ENCODE data around the gene PRB3. TPM values are rescaled to one million over a fixed set of nuclear protein-coding genes. Genes with fewer than 3 reads are reported as not detected.

PRB3 gene
- total and polyA plus RNA-seq, 2 of the 8 experiments (the other 6 are each of a cell fraction or from before 2014, with no cell fraction given): 0.09 to 0.67 TPM

DNA sequence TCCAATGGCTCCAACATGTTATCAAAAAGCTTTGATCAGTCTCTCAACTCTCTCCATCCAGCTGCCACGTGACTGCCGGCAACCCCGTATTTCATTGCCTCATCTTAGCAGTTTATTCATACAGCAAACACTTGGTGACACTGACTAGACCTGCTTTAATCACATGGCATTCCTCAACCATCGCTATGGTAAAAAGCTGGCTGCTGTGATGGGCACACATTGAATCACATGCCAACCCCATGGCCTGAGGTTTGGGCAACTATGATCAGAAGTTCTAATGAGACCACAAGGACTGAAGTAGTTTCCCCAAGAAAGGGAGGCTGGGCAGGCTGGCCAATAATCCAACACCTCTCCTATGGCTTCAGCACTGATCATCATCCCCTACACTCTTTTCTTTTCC lies 42.1 kb downstream of the PRB3 start (continued):
- no peak for TF ChIP-seq ATF3 (IDR thresholded peaks at IDR 0.05; ENCODE audit: insufficient read depth, low read depth, low read length)

Other genes starting within 250 kb of the PRB3 start
- gene TAS2R19, start 247.1 kb downstream of the PRB3 start, total RNA-seq (2021; fragmentation: NEBNext Ultra II Directional; extraction: Animal tissue kit (Norgen Biotek cat#: 25700)): 0.99 and 1.1 TPM in 2 replicates
- gene TAS2R19, start 247.1 kb downstream of the PRB3 start, polyA plus RNA-seq (2011; rRNA removed): 0.35 and 0.97 TPM in 2 replicates
- gene TAS2R31, start 238.3 kb downstream of the PRB3 start, total RNA-seq (2021; fragmentation: NEBNext Ultra II Directional; extraction: Animal tissue kit (Norgen Biotek cat#: 25700)): 1.4 and 1.5 TPM in 2 replicates
- 0.13 and 0.24 TPM in 2 replicates for gene TAS2R31, start 238.3 kb downstream of the PRB3 start, polyA plus RNA-seq (2011; rRNA removed)
- gene TAS2R46, start 207.4 kb downstream of the PRB3 start, total RNA-seq (2021; fragmentation: NEBNext Ultra II Directional; extraction: Animal tissue kit (Norgen Biotek cat#: 25700)): 0.48 TPM in 1 of 2 replicates, not detected in the other
- gene TAS2R46, start 207.4 kb downstream of the PRB3 start, polyA plus RNA-seq (2011; rRNA removed): 0.14 TPM in 2 replicates
- not detected in 2 replicates for gene TAS2R43, start 177.4 kb downstream of the PRB3 start, total RNA-seq (2021; fragmentation: NEBNext Ultra II Directional; extraction: Animal tissue kit (Norgen Biotek cat#: 25700))
- 0.06 and 0.18 TPM in 2 replicates for gene TAS2R43, start 177.4 kb downstream of the PRB3 start, polyA plus RNA-seq (2011; rRNA removed)
- gene TAS2R30, start 135.1 kb downstream of the PRB3 start, total RNA-seq (2021; fragmentation: NEBNext Ultra II Directional; extraction: Animal tissue kit (Norgen Biotek cat#: 25700)): 0.75 and 1.0 TPM in 2 replicates
- 0.16 and 0.33 TPM in 2 replicates for gene TAS2R30, start 135.1 kb downstream of the PRB3 start, polyA plus RNA-seq (2011; rRNA removed)
- 14.2 and 15.1 TPM in 2 replicates for gene SMIM10L1, start 98.5 kb downstream of the PRB3 start, total RNA-seq (2021; fragmentation: NEBNext Ultra II Directional; extraction: Animal tissue kit (Norgen Biotek cat#: 25700))
- gene SMIM10L1, start 98.5 kb downstream of the PRB3 start, polyA plus RNA-seq (2011; rRNA removed): 3.7 and 5.4 TPM in 2 replicates
- gene TAS2R42, start 82.8 kb downstream of the PRB3 start, total RNA-seq (2021; fragmentation: NEBNext Ultra II Directional; extraction: Animal tissue kit (Norgen Biotek cat#: 25700)): not detected in 2 replicates
- not detected in 2 replicates for gene TAS2R42, start 82.8 kb downstream of the PRB3 start, polyA plus RNA-seq (2011; rRNA removed)
- not detected in 2 replicates for gene PRB4, start 40.7 kb upstream of the PRB3 start, total RNA-seq (2021; fragmentation: NEBNext Ultra II Directional; extraction: Animal tissue kit (Norgen Biotek cat#: 25700))
- not detected in 2 replicates for gene PRB4, start 40.7 kb upstream of the PRB3 start, polyA plus RNA-seq (2011; rRNA removed)
- not detected in 2 replicates for gene PRB2, start 125.9 kb upstream of the PRB3 start, total RNA-seq (2021; fragmentation: NEBNext Ultra II Directional; extraction: Animal tissue kit (Norgen Biotek cat#: 25700))
- not detected in 2 replicates for gene PRB2, start 125.9 kb upstream of the PRB3 start, polyA plus RNA-seq (2011; rRNA removed)